OCI-LY7 (cell line): ENCODE measurements around the gene ZNF814. TPM values are rescaled to one million over a fixed set of nuclear protein-coding genes. Genes with fewer than 3 reads are reported as not detected.

Experiments
- BruUV-seq: library from RNA; stranded (reverse); fragments of 400-500 nt; replicated peaks from 2 replicates; lab custom pipeline; 2021; lab: Mats Ljungman, UMichigan
- CTCF ChIA-PET: fragments of 300-600 bp; sonication (Branson Sonifier 250); formaldehyde crosslinking; loops from one replicate; lab custom pipeline; 2022; ENCODE audit warnings: antibody characterized with exemption; ENCODE audit not compliant: unreplicated experiment; lab: Charles Lee
- POLR2A ChIA-PET: fragments of 300-600 bp; sonication (Branson Sonifier 250); formaldehyde crosslinking; loops from one replicate; lab custom pipeline; 2022; ENCODE audit warnings: antibody characterized with exemption; lab: Charles Lee
- DNase-seq: peaks from one replicate; pipeline ENCODE4 v3.0.0-alpha.2; 2015; ENCODE audit warnings: low spot score
- H2AFZ ChIP-seq: fragments of 200-600 bp; sonication (generic), shearing (Covaris generic); 2 replicates; pipeline ENCODE4 v1.6.1; 2014; ENCODE audit warnings: mild to moderate bottlenecking, antibody characterized with exemption, low read length, moderate library complexity
- H3K27ac ChIP-seq: fragments of 200-600 bp; sonication (generic); 2 replicates; pipeline ENCODE4 v1.5.1; 2014; ENCODE audit warnings: mixed run types, low read depth, mild to moderate bottlenecking, moderate library complexity, low read length, inconsistent platforms; ENCODE audit not compliant: poor library complexity, severe bottlenecking
- H3K36me3 ChIP-seq: fragments of 200-600 bp; sonication (generic); 2 replicates; pipeline ENCODE4 v1.6.1; 2014; ENCODE audit warnings: mild to moderate bottlenecking, antibody characterized with exemption, low read length, moderate library complexity, mixed read lengths; ENCODE audit not compliant: insufficient read depth
- H3K4me1 ChIP-seq: fragments of 200-600 bp; sonication (generic); 2 replicates; pipeline ENCODE4 v1.5.1; 2014; ENCODE audit warnings: mild to moderate bottlenecking, low read length; ENCODE audit not compliant: insufficient read depth, poor library complexity, severe bottlenecking
- H3K4me2 ChIP-seq: fragments of 200-600 bp; sonication (generic); 2 replicates; pipeline ENCODE4 v1.6.1; 2014; ENCODE audit warnings: mild to moderate bottlenecking, low read length
- H3K4me3 ChIP-seq: fragments of 200-600 bp; sonication (generic); 2 replicates; pipeline ENCODE4 v1.5.1; 2014; ENCODE audit warnings: mild to moderate bottlenecking, low read depth, low read length; ENCODE audit not compliant: poor library complexity, severe bottlenecking
- H3K79me2 ChIP-seq: fragments of 200-600 bp; sonication (generic); 2 replicates; pipeline ENCODE4 v1.6.1; 2016; ENCODE audit warnings: low read depth, mild to moderate bottlenecking, low read length, moderate library complexity, mixed read lengths; ENCODE audit not compliant: insufficient read depth
- H3K9me2 ChIP-seq: fragments of 200-600 bp; sonication (generic); 2 replicates; pipeline ENCODE4 v1.6.1; 2016; ENCODE audit warnings: mild to moderate bottlenecking, low read length, mixed read lengths; ENCODE audit not compliant: insufficient read depth
- H3K9me3 ChIP-seq: fragments of 200-600 bp; sonication (generic); 2 replicates; pipeline ENCODE4 v1.6.1; 2014; ENCODE audit warnings: mild to moderate bottlenecking, mixed run types, low read length, mixed read lengths
- H4K20me1 ChIP-seq: fragments of 200-600 bp; sonication (generic); 2 replicates; pipeline ENCODE4 v1.6.1; 2014; ENCODE audit warnings: mild to moderate bottlenecking, antibody characterized with exemption, low read length, moderate library complexity, mixed read lengths; ENCODE audit not compliant: insufficient read depth
- EZH2phosphoT487 ChIP-seq: fragments of 200-600 bp; sonication (generic); IDR thresholded peaks from 2 replicates; pipeline ENCODE4 v1.6.1; 2018; ENCODE audit warnings: low read depth, borderline replicate concordance, mild to moderate bottlenecking, mixed run types, antibody characterized with exemption, low read length, moderate library complexity, mixed read lengths
- intact Hi-C: fragments of 100-400 bp; cut with micrococcal nuclease; formaldehyde crosslinking; loops from one replicate; pipeline ENCODE4 v1.10.0; 2022; ENCODE audit not compliant: unreplicated experiment
- total RNA-seq, 2 experiments: library from RNA; depleted of rRNA in 1 of 2; stranded (reverse); fragments of >200 nt in 1 of 2; shearing (Covaris generic) in 1 of 2; gene quantifications; 2 replicates each; pipeline ENCODE4 v1.2.3, GENCODE V29; 2014 to 2022
- TF ChIP-seq, protein P1 (sequence below): fragments of 200-600 bp; sonication (generic); conservative IDR thresholded peaks from 2 replicates; pipeline ENCODE4 v1.5.1; 2014; ENCODE audit warnings: mild to moderate bottlenecking, antibody characterized with exemption, low read length, moderate library complexity, mixed read lengths

The ZNF814 gene
- total RNA-seq, 2 experiments from 2014 or later: 30.4 to 50.1 TPM

- Histone ChIP-seq H3K4me1 (peaks cover 35% of the 10 kb centered on the region), H3K79me2 (peaks cover 34% of the 10 kb centered on the region), H3K9me2 (no peaks in the 10 kb centered on the region), H4K20me1 (peaks cover 4% of the 10 kb centered on the region; the same call in 1 of the 2 replicates), H3K4me3 (no peak overlapping the region), H3K36me3 (peaks cover 24% of the 10 kb centered on the region), H3K27ac (no peak overlapping the region), H3K4me2 (no peak overlapping the region), H2AFZ (no peak overlapping the region), H3K9me3 (no peaks in the 10 kb centered on the region)
- POLR2A ChIA-PET: no interaction called here
- TF ChIP-seq, protein P1, sequence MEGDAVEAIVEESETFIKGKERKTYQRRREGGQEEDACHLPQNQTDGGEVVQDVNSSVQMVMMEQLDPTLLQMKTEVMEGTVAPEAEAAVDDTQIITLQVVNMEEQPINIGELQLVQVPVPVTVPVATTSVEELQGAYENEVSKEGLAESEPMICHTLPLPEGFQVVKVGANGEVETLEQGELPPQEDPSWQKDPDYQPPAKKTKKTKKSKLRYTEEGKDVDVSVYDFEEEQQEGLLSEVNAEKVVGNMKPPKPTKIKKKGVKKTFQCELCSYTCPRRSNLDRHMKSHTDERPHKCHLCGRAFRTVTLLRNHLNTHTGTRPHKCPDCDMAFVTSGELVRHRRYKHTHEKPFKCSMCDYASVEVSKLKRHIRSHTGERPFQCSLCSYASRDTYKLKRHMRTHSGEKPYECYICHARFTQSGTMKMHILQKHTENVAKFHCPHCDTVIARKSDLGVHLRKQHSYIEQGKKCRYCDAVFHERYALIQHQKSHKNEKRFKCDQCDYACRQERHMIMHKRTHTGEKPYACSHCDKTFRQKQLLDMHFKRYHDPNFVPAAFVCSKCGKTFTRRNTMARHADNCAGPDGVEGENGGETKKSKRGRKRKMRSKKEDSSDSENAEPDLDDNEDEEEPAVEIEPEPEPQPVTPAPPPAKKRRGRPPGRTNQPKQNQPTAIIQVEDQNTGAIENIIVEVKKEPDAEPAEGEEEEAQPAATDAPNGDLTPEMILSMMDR: no peak
- TF ChIP-seq EZH2phosphoT487: no peak
- no TSS peak for BruUV-seq
- intact Hi-C loops: no loop called here
- CTCF ChIA-PET: no interaction called here
- no peak for DNase-seq
These were observed 72.2 kb downstream of the ZNF814 start for GRCh38 chr19:57816652-57817051.

DNA sequence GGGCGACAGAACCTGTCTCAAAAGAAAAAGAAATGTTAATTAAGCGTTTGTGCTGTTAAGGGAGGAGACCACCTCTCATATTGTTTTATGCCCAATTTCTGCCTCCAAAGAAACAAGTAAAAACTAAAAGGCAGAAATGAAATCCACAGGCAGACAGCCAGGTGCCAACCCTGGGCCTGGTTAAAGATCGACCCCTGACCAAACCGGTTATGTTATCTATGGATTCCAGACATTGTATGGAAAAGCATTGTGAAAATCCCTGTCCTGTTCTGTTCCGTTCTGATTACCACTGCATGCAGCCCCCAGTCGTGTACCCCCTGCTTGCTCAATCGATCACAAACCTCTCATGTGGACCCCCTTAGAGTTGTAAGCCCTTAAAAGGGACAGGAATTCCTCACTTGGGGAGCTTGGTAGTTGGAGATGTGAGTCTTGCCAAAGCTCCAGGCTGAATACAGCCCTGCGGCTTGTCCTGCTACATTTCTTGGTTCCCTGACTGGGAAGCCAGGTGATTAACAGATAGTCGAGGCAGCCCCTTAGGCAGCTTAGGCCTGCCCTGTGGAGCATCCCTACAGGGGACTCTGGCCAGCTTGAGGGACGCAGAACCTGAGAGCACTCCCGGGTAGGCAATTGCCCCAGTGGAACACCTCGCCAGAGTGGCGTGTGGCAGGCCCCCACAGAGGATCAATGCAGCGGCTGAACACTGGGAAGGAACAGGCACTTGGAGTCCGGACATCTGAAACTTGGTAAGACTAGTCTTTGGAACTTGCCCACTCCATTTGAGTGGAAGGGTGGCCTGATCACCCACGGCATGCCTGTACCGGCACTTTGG lies 73.4 kb downstream of the ZNF814 start:
- H4K20me1 ChIP-seq: no peaks in the 10 kb centered on the region
- peaks cover 15% of the 10 kb centered on the region for H3K36me3 ChIP-seq
- no peaks in the 10 kb centered on the region for H3K9me2 ChIP-seq
- H3K4me2 ChIP-seq: peak overlapping the region; percentile 78
- H3K4me3 ChIP-seq: peak overlapping the region; percentile 96
- CTCF ChIA-PET: no interaction called here
- no peak for TF ChIP-seq EZH2phosphoT487
- TF ChIP-seq, protein P1: no peak
- H3K79me2 ChIP-seq: peaks cover 22% of the 10 kb centered on the region
- intact Hi-C loops: no loop called here
- no TSS peak for BruUV-seq
- POLR2A ChIA-PET: interaction anchor here (0.6 kb wide), 1 partner anchor 38 kb away, joined by 3 read pairs; no protein-coding TSS in a partner anchor
- peaks cover 28% of the 10 kb centered on the region for H3K4me1 ChIP-seq
- H2AFZ ChIP-seq: peak overlapping the region; percentile 68; the same call in 1 of the 2 replicates
- H3K27ac ChIP-seq: no peak overlapping the region
- H3K9me3 ChIP-seq: no peaks in the 10 kb centered on the region
- no peak for DNase-seq
